ENCODE measurements around the gene TMEM44. TPM values are rescaled to one million over a fixed set of nuclear protein-coding genes. Genes with fewer than 3 reads are reported as not detected.

The TMEM44 gene
- polyA plus RNA-seq, 6 donors from 2014 or later, result 0.60 to 2.4 (median 0.94) TPM; not detected in 1

- no peak overlapping the region for H3K27ac Mint-ChIP-seq
- H3K4me3 Mint-ChIP-seq, result no peak overlapping the region
These were observed 70.2 kb downstream of the TMEM44 start for GRCh38 chr3:194562986-194563385.

GRCh38 chr3:194561306-194561974 lies 71.8 kb downstream of the TMEM44 start:
- H3K27ac Mint-ChIP-seq, result peak overlapping the region in 2 of 6 donors; percentile 41 to 64

More at GRCh38 chr3:194562986-194563385, 70.2 kb downstream of the TMEM44 start:
- ATAC-seq (ENCODE audit: low read depth in 2 of 2) (no peak), DNase-seq (no peak)
- H3K9me3 Mint-ChIP-seq, result no peaks in the 10 kb centered on the region
- peaks cover 12 to 34% (median 28%) of the 10 kb centered on the region in 3 donors for H3K27me3 Mint-ChIP-seq
- H3K4me1 Mint-ChIP-seq, result no peaks in the 10 kb centered on the region
- H3K36me3 Mint-ChIP-seq, result no peaks in the 10 kb centered on the region

GRCh38 chr3:194560047-194560446 lies 73.2 kb downstream of the TMEM44 start:
- no peak for ATAC-seq (ENCODE audit: low read depth in 2 of 2)
- Mint-ChIP-seq H3K27ac (no peak overlapping the region), H3K4me1 (peaks cover 5 to 7% (median 7%) of the 10 kb centered on the region in 3 donors), H3K9me3 (no peaks in the 10 kb centered on the region), H3K4me3 (no peak overlapping the region), H3K27me3 (peaks cover 12 to 20% (median 20%) of the 10 kb centered on the region in 3 donors), H3K36me3 (no peaks in the 10 kb centered on the region)
- DNase-seq, result no peak

More at GRCh38 chr3:194561306-194561974, 71.8 kb downstream of the TMEM44 start:
- H3K4me3 Mint-ChIP-seq, result no peak overlapping the region
- DNase-seq, result no peak
- no peaks in the 10 kb centered on the region for H3K9me3 Mint-ChIP-seq
- no peak for ATAC-seq (ENCODE audit: low read depth in 2 of 2)
- H3K4me1 Mint-ChIP-seq, result peaks cover 5 to 7% (median 5%) of the 10 kb centered on the region in 3 donors
- peaks cover 12 to 26% (median 20%) of the 10 kb centered on the region in 3 donors for H3K27me3 Mint-ChIP-seq
- no peaks in the 10 kb centered on the region for H3K36me3 Mint-ChIP-seq

- H3K4me3 Mint-ChIP-seq, result no peak overlapping the region
- peaks cover 5 to 7% (median 7%) of the 10 kb centered on the region in 3 donors for H3K4me1 Mint-ChIP-seq
- ATAC-seq (ENCODE audit: low read depth in 2 of 2) (no peak), DNase-seq (no peak)
- no peak overlapping the region for H3K27ac Mint-ChIP-seq
- H3K9me3 Mint-ChIP-seq, result no peaks in the 10 kb centered on the region
- no peaks in the 10 kb centered on the region for H3K36me3 Mint-ChIP-seq
- peaks cover 8 to 16% (median 15%) of the 10 kb centered on the region in 3 donors for H3K27me3 Mint-ChIP-seq
These were observed 73.7 kb downstream of the TMEM44 start for GRCh38 chr3:194559530-194559929.

- DNase-seq (no peak), ATAC-seq (ENCODE audit: low read depth in 2 of 2) (no peak)
- Mint-ChIP-seq H3K27me3 (peaks cover 0 to 10% (median 8%) of the 10 kb centered on the region in 3 donors), H3K9me3 (no peaks in the 10 kb centered on the region), H3K4me1 (peaks cover 5 to 7% (median 7%) of the 10 kb centered on the region in 3 donors), H3K27ac (peak overlapping the region in 5 of 6 donors; percentile 48 to 89 (median 68)), H3K4me3 (peak overlapping the region; percentile 22 to 90 (median 76)), H3K36me3 (no peaks in the 10 kb centered on the region)
These were observed 76.8 kb downstream of the TMEM44 start for GRCh38 chr3:194556086-194557056.

GRCh38 chr3:194555175-194556062 lies 77.8 kb downstream of the TMEM44 start:
- ATAC-seq (ENCODE audit: low read depth in 2 of 2), result no peak
- Mint-ChIP-seq H3K4me1 (peaks cover 5 to 7% (median 7%) of the 10 kb centered on the region in 3 donors), H3K27me3 (peaks cover 0 to 13% (median 8%) of the 10 kb centered on the region in 3 donors), H3K27ac (peak overlapping the region in 1 of 6 donors; percentile 62), H3K9me3 (no peaks in the 10 kb centered on the region), H3K36me3 (no peaks in the 10 kb centered on the region), H3K4me3 (peak overlapping the region in 1 of 8 donors; percentile 21)
- DNase-seq, result no peak

GRCh38 chr3:194554473-194555123 lies 78.6 kb downstream of the TMEM44 start:
- DNase-seq (no peak), ATAC-seq (ENCODE audit: low read depth in 2 of 2) (no peak)
- peaks cover 5 to 7% (median 7%) of the 10 kb centered on the region in 3 donors for H3K4me1 Mint-ChIP-seq
- peaks cover 0 to 18% (median 8%) of the 10 kb centered on the region in 3 donors for H3K27me3 Mint-ChIP-seq
- H3K36me3 Mint-ChIP-seq, result no peaks in the 10 kb centered on the region
- no peak overlapping the region for H3K27ac Mint-ChIP-seq
- no peaks in the 10 kb centered on the region for H3K9me3 Mint-ChIP-seq
- H3K4me3 Mint-ChIP-seq, result no peak overlapping the region

GRCh38 chr3:194552327-194552949 lies 80.8 kb downstream of the TMEM44 start:
- peaks cover 8 to 18% (median 10%) of the 10 kb centered on the region in 3 donors for H3K27me3 Mint-ChIP-seq
- ATAC-seq (ENCODE audit: low read depth in 2 of 2) (no peak), DNase-seq (no peak)
- H3K4me1 Mint-ChIP-seq, result peaks cover 5 to 7% (median 7%) of the 10 kb centered on the region in 3 donors
- H3K27ac Mint-ChIP-seq, result no peak overlapping the region
- H3K36me3 Mint-ChIP-seq, result peaks cover under 1 to 2% of the 10 kb centered on the region in 2 donors
- H3K9me3 Mint-ChIP-seq, result peaks cover 0 to 3% (median under 1%) of the 10 kb centered on the region in 7 donors
- H3K4me3 Mint-ChIP-seq, result no peak overlapping the region

GRCh38 chr3:194549853-194550252 lies 83.4 kb downstream of the TMEM44 start:
- peaks cover 7% of the 10 kb centered on the region in 2 donors for H3K36me3 Mint-ChIP-seq
- H3K4me1 Mint-ChIP-seq, result no peaks in the 10 kb centered on the region
- peaks cover 0 to 12% (median 9%) of the 10 kb centered on the region in 7 donors for H3K9me3 Mint-ChIP-seq
- DNase-seq (no peak), ATAC-seq (ENCODE audit: low read depth in 2 of 2) (no peak)
- no peak overlapping the region for H3K4me3 Mint-ChIP-seq
- H3K27ac Mint-ChIP-seq, result no peak overlapping the region
- peaks cover 8 to 18% (median 13%) of the 10 kb centered on the region in 3 donors for H3K27me3 Mint-ChIP-seq

- Mint-ChIP-seq H3K27me3 (peaks cover 8 to 18% (median 13%) of the 10 kb centered on the region in 3 donors), H3K36me3 (peaks cover 7% of the 10 kb centered on the region in 2 donors), H3K9me3 (peaks cover 0 to 14% (median 9%) of the 10 kb centered on the region in 7 donors), H3K27ac (peak overlapping the region in 2 of 6 donors; percentile 12 to 23), H3K4me3 (no peak overlapping the region), H3K4me1 (no peaks in the 10 kb centered on the region)
- DNase-seq, result no peak
- no peak for ATAC-seq (ENCODE audit: low read depth in 2 of 2)
These were observed 84.6 kb downstream of the TMEM44 start for GRCh38 chr3:194548346-194549321.

GRCh38 chr3:194547042-194547441 lies 86.2 kb downstream of the TMEM44 start:
- Mint-ChIP-seq H3K9me3 (peaks cover 0 to 14% (median 9%) of the 10 kb centered on the region in 7 donors), H3K36me3 (peaks cover 7% of the 10 kb centered on the region in 2 donors), H3K27ac (no peak overlapping the region), H3K4me3 (no peak overlapping the region), H3K4me1 (no peaks in the 10 kb centered on the region), H3K27me3 (peaks cover under 1 to 13% (median 13%) of the 10 kb centered on the region in 3 donors)
- ATAC-seq (ENCODE audit: low read depth in 2 of 2) (no peak), DNase-seq (no peak)

All from naive B cell (primary cell).